GM10248 (cell line): ENCODE data around the gene HMCN1.

ENCODE experiments used
- CTCF ChIA-PET: fragments of 300-600 bp; sonication (Branson Sonifier 250); formaldehyde crosslinking; extraction: SDS; loops from one replicate; lab custom pipeline; 2021; ENCODE audit warnings: antibody characterized with exemption; lab: Yijun Ruan, JAX
- POLR2A ChIA-PET: fragments of 350-650 bp; sonication (Branson Sonifier 250); formaldehyde crosslinking; extraction: SDS; loops from one replicate; lab custom pipeline; 2020; ENCODE audit warnings: antibody characterized with exemption; lab: Yijun Ruan, JAX
- DNase-seq: peaks from one replicate; pipeline ENCODE4 v3.0.0; 2012; ENCODE audit errors: extremely low spot score
- TF ChIP-seq, protein P1 (sequence below): IDR thresholded peaks from 2 replicates; pipeline ENCODE4 v1.5.1; 2012; ENCODE audit warnings: mild to moderate bottlenecking, low read depth; ENCODE audit errors: extremely low read depth, missing control alignments, control extremely low read depth

HMCN1 gene

DNA sequence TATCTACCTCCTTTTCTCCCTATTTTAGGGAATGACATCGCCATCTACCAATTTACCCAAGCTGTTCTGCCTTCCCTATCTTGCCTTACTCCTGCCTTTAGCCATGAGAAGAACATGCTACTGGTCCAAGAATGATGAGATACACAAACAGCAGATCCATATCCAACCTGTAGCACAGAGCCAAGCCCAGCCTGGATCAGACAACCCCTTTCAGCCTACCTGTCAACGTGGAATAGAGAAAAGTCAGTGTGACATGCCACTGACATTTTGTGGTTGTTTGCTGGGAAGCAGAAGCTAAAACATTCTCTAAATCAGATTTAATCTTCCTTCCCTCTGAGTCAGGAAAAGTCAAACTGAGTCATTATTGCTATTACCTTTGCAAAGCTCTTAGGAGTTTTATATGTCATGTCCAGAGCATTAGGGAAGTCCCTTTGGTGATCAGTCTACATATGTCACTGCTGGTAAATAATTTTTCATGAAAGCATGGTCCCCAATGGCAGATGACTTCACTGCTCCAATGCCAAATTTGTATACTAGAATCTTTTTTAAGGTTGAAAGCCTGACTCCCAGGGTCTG lies 497.8 kb downstream of the HMCN1 start:
- no peak for DNase-seq
- TF ChIP-seq, protein P1, sequence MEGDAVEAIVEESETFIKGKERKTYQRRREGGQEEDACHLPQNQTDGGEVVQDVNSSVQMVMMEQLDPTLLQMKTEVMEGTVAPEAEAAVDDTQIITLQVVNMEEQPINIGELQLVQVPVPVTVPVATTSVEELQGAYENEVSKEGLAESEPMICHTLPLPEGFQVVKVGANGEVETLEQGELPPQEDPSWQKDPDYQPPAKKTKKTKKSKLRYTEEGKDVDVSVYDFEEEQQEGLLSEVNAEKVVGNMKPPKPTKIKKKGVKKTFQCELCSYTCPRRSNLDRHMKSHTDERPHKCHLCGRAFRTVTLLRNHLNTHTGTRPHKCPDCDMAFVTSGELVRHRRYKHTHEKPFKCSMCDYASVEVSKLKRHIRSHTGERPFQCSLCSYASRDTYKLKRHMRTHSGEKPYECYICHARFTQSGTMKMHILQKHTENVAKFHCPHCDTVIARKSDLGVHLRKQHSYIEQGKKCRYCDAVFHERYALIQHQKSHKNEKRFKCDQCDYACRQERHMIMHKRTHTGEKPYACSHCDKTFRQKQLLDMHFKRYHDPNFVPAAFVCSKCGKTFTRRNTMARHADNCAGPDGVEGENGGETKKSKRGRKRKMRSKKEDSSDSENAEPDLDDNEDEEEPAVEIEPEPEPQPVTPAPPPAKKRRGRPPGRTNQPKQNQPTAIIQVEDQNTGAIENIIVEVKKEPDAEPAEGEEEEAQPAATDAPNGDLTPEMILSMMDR, result no peak
- ChIA-PET CTCF (no interaction called here), POLR2A (no interaction called here)

DNA sequence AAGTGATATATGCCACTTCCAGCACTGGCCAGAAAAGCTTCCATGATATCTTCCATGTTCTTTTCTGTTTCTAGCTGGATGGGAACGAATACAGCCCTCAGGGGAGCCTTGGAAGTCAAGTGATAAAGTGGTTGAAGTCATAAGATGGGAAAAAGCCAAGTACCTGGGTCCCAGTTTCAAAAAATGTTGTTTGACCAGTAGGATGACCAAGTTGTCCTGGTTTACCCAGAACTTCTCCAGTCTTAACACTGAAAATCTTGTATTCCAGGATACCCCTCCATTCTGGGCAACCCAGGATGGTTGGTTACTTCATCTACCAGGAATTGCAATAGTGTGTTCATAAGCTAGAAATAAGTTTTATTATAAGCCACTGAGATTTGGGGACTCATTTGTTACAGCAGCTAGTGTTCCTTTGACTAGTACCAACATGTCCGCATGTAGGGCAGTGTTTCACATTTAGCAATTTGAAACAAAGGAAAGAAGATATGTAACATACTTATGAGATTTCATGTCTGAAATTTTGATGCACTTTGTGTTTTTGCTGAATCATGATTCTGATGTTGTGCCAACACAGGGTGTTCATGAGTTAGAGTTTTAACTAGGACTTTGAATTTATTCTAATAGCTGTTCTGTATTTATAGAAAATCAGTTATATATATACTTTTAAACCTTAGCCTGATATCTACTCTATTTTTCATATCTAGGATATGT lies 500.9 kb downstream of the HMCN1 start:
- no peak for DNase-seq
- CTCF ChIA-PET, result interaction anchor here (1.1 kb wide), 1 partner anchor 49 kb away, joined by 3 read pairs; no protein-coding TSS in a partner anchor
- POLR2A ChIA-PET, result no interaction called here
- TF ChIP-seq, protein P1, result no peak

DNA sequence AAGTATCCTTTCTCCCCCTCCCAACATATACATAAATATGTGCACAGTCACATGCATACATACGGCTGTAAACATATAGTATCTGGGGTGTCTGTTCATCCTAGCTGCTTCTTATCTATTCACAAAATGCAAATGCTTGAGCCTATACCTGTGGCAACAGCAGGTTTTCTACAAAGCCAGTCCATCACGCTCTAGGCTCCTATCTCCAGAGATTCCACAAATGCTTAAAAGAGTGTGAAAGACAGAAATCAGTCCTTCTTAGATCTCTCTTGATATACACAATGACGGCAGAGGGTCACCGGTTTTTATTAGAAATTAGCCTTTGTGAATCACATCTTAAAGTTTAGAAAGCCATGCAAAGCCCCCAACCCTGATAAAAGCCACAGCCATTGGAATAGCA lies 501.5 kb downstream of the HMCN1 start:
- CTCF ChIA-PET, result interaction anchor here (1.1 kb wide), 1 partner anchor 50 kb away, joined by 3 read pairs; no protein-coding TSS in a partner anchor
- TF ChIP-seq, protein P1, result no peak
- POLR2A ChIA-PET, result no interaction called here

DNA sequence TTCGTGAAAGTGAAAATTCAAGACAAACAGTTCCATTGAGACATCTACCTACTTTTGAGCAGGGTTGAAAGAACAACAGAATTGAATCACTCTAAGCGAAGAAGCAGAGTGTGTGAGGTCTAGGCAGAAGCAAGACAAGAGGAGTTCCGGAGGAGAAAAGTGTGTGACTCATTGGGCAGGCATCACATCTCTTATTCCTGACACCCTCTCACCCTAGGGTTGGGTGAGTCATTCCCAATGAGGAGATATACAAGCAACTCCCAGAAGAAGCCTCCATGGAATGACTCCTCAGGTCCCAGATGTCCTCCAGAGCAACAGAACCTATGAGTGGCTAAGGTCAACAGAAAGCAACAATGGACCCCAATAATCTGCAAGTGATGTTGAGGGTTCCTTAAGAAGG lies 502.7 kb downstream of the HMCN1 start:
- CTCF ChIA-PET, result no interaction called here
- no peak for DNase-seq
- POLR2A ChIA-PET, result no interaction called here
- TF ChIP-seq, protein P1, result no peak

More for the DNA sequence above, 501.5 kb downstream of the HMCN1 start:
- no peak for DNase-seq

DNA sequence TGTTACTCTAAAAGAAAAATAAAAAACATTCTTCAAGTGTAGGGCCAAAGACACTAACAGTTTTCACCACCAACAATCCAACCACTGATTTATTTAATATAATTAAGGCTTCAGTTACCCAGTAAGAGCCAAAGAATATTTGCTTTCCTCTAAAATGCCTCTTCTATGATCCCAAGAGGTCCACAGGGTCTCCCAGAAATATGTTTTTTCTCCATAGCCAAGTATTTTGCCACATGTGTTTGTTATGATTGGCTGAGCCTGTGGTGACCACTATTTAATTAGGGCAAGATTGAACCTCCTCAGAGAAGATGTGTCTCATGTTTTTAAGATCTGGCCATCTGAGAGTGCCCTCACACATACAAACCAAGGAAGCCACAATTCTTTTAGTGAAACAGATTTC lies 505.0 kb downstream of the HMCN1 start:
- TF ChIP-seq, protein P1, result no peak
- ChIA-PET POLR2A (no interaction called here), CTCF (no interaction called here)
- no peak for DNase-seq

DNA sequence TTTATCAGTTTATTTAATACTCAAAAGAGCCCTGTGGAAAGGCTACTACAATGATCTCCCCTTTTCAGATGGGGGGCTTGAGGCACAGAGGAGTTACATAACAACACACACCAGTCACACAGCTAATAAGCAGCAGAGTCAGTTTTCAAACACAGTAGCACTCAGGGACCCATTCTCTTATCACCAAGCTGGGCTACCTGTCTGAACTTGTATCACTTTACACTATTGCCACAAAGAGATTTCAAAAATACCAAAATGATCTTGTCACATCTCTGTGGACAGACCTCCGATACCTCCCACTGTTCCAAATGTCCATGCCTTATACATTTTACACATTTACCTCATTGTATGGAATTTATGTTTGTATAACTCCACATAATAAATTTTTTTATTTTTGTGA lies 506.2 kb downstream of the HMCN1 start:
- CTCF ChIA-PET, result no interaction called here
- TF ChIP-seq, protein P1, result no peak
- POLR2A ChIA-PET, result no interaction called here
- no peak for DNase-seq
